HepG2 (cell line): ENCODE results near the gene CD19. TPM values are rescaled to one million over a fixed set of nuclear protein-coding genes. Genes with fewer than 3 reads are reported as not detected.

Experiments
- EED ChIP-seq: sonication (generic); formaldehyde crosslinking; IDR thresholded peaks from 2 replicates; pipeline ENCODE4 v1.5.0; 2020; ENCODE audit warnings: mild to moderate bottlenecking, missing genetic modification reagents
- FOXA3 ChIP-seq: IDR thresholded peaks from 2 replicates; pipeline ENCODE4 v1.6.1; 2016; ENCODE audit warnings: missing genetic modification reagents, missing compliant biosample characterization
- MLLT10 ChIP-seq: sonication (generic); formaldehyde crosslinking; IDR thresholded peaks from 2 replicates; pipeline ENCODE4 v1.4.0; 2020; ENCODE audit warnings: missing genetic modification reagents
- NAIF1 ChIP-seq: sonication (generic); formaldehyde crosslinking; IDR thresholded peaks from 2 replicates; pipeline ENCODE4 v1.5.0; 2020; ENCODE audit warnings: mild to moderate bottlenecking, missing genetic modification reagents, borderline replicate concordance
- RCOR2 ChIP-seq: IDR thresholded peaks from 2 replicates; pipeline ENCODE4 v1.6.1; 2016; ENCODE audit warnings: missing biosample characterization, missing genetic modification reagents
- TCF7L2 ChIP-seq: IDR thresholded peaks from 2 replicates; pipeline ENCODE4 v1.6.1; 2011; ENCODE audit warnings: mild to moderate bottlenecking, low read depth, low read length, moderate library complexity
- ZNF101 ChIP-seq: sonication (generic); formaldehyde crosslinking; IDR thresholded peaks from 2 replicates; pipeline ENCODE4 v1.4.0; 2020; ENCODE audit warnings: mild to moderate bottlenecking, low read depth, missing genetic modification reagents, borderline replicate concordance
- ZNF136 ChIP-seq: sonication (generic); formaldehyde crosslinking; IDR thresholded peaks from 2 replicates; pipeline ENCODE4 v1.8.1; 2022; ENCODE audit warnings: low read depth, mild to moderate bottlenecking, moderate library complexity, missing genetic modification reagents
- ZNF256 ChIP-seq: sonication (generic); formaldehyde crosslinking; conservative IDR thresholded peaks from 2 replicates; pipeline ENCODE4 v1.4.0; 2020; ENCODE audit warnings: missing genetic modification reagents
- ZNF441 ChIP-seq: sonication (generic); formaldehyde crosslinking; IDR thresholded peaks from 2 replicates; pipeline ENCODE4 v1.7.0; 2021; ENCODE audit warnings: missing genetic modification reagents, borderline replicate concordance
- ZSCAN12 ChIP-seq: sonication (generic); formaldehyde crosslinking; IDR thresholded peaks from 2 replicates; pipeline ENCODE4 v1.9.0; 2021; ENCODE audit warnings: mild to moderate bottlenecking, missing genetic modification reagents
- polyA plus RNA-seq, 8 experiments: library from polyadenylated mRNA; depleted of rRNA in 3 of 8; stranded (reverse) in 7 of 8; unstranded in 1 of 8; fragments of >200 nt; fragmentation: Illumina TruSeq in 4 of 8; extraction: Trizol in 4 of 8; gene quantifications; 2 replicates each; pipeline versions ENCODE4 v1.2.1 to v1.2.3, GENCODE V29; 2011 to 2016; ENCODE audit warnings: low read depth in 4 of 8, missing spikeins in 1 of 8, mixed read lengths in 1 of 8; ENCODE audit not compliant: insufficient read depth in 1 of 8
- total RNA-seq, 5 experiments: library from RNA; depleted of rRNA; stranded (reverse); fragments of >200 nt; fragmentation: Illumina TruSeq; extraction: Trizol; gene quantifications; 2 replicates each; pipeline ENCODE4 v1.2.3, GENCODE V29; 2016; ENCODE audit warnings: low read depth in 1 of 5
- TF ChIP-seq, protein P1 (sequence below): sonication (generic); formaldehyde crosslinking; IDR thresholded peaks from 2 replicates; pipeline ENCODE4 v1.4.0; 2020; ENCODE audit warnings: missing genetic modification reagents
- TF ChIP-seq, protein P2 (sequence below): sonication (generic); formaldehyde crosslinking; IDR thresholded peaks from 2 replicates; pipeline ENCODE4 v1.4.0; 2020; ENCODE audit warnings: missing genetic modification reagents
- TF ChIP-seq, protein P3 (sequence below): sonication (generic); formaldehyde crosslinking; conservative IDR thresholded peaks from 2 replicates; pipeline ENCODE4 v1.4.0; 2020; ENCODE audit warnings: mild to moderate bottlenecking, missing genetic modification reagents, moderate library complexity
- TF ChIP-seq, protein P4 (sequence below): sonication (generic); formaldehyde crosslinking; IDR thresholded peaks from 2 replicates; pipeline ENCODE4 v1.5.1; 2020; ENCODE audit warnings: missing genetic modification reagents, mild to moderate bottlenecking, borderline replicate concordance
- TF ChIP-seq, protein P5 (sequence below): sonication (generic); formaldehyde crosslinking; IDR thresholded peaks from 2 replicates; pipeline ENCODE4 v1.4.0; 2020; ENCODE audit warnings: mild to moderate bottlenecking, low read depth, missing genetic modification reagents
- TF ChIP-seq, protein P6 (sequence below): sonication (generic); formaldehyde crosslinking; IDR thresholded peaks from 2 replicates; pipeline ENCODE4 v1.5.0; 2020; ENCODE audit warnings: missing genetic modification reagents, mild to moderate bottlenecking, borderline replicate concordance

CD19 gene
- total and polyA plus RNA-seq, 2 of the 13 experiments (the other 11 are each of a cell fraction or from before 2014, with no cell fraction given) = 0.55 to 1.1 TPM

DNA sequence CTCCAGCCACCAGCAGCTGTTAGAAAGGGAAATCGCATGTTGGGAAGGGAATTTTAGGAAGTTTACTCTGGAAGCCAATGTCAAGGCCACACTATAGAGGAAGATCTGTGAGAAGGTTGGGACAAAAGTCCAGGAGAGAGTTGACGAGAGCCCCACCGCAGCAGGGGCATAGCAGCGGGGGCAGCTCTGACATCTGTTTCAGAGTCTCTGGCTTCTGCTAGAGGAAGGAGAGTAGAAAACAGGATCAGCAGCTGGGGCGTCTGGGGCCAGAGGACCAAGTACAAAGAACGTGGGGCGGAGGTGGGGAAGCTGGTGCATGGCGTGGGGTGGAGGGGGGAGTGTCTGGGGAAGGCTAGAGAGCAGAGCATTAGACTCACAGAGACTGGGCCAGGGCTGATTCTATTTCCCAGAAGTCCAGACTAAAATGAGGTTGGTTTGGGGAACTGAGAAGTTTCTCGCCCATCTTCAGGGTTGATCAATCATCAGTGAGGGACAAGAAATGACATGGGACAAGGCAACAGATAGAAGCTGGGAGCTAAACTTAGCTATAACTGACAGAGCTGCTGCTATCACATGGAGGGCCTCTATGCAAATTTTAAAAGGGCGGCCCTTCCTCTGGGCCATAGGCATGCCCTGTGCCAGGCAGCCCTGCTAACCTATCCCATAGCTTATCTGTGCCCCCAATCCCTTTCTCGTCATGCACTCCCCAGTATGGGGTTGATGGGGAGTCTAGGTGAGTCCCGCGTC, 7.9 kb upstream of the CD19 start (continued):
- TF ChIP-seq, protein P1, sequence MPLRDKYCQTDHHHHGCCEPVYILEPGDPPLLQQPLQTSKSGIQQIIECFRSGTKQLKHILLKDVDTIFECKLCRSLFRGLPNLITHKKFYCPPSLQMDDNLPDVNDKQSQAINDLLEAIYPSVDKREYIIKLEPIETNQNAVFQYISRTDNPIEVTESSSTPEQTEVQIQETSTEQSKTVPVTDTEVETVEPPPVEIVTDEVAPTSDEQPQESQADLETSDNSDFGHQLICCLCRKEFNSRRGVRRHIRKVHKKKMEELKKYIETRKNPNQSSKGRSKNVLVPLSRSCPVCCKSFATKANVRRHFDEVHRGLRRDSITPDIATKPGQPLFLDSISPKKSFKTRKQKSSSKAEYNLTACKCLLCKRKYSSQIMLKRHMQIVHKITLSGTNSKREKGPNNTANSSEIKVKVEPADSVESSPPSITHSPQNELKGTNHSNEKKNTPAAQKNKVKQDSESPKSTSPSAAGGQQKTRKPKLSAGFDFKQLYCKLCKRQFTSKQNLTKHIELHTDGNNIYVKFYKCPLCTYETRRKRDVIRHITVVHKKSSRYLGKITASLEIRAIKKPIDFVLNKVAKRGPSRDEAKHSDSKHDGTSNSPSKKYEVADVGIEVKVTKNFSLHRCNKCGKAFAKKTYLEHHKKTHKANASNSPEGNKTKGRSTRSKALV = no peak
- TF ChIP-seq NAIF1 (CRISPR knock-in tag) (no peak), ZNF136 (no peak), ZNF441 (CRISPR knock-in tag) (no peak), ZNF256 (no peak), TCF7L2 (no peak), MLLT10 (no peak), RCOR2 (no peak), ZSCAN12 (CRISPR knock-in tag) (no peak), ZNF101 (CRISPR knock-in tag) (no peak), FOXA3 (peak; percentile 69; the same call in 1 of the 2 replicates), EED (CRISPR knock-in tag) (no peak)
- TF ChIP-seq, protein P2, sequence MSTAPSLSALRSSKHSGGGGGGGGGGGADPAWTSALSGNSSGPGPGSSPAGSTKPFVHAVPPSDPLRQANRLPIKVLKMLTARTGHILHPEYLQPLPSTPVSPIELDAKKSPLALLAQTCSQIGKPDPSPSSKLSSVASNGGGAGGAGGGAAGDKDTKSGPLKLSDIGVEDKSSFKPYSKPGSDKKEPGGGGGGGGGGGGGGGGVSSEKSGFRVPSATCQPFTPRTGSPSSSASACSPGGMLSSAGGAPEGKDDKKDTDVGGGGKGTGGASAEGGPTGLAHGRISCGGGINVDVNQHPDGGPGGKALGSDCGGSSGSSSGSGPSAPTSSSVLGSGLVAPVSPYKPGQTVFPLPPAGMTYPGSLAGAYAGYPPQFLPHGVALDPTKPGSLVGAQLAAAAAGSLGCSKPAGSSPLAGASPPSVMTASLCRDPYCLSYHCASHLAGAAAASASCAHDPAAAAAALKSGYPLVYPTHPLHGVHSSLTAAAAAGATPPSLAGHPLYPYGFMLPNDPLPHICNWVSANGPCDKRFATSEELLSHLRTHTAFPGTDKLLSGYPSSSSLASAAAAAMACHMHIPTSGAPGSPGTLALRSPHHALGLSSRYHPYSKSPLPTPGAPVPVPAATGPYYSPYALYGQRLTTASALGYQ (CRISPR knock-in tag) = peak; percentile 76; the same call in 1 of the 2 replicates
- TF ChIP-seq, protein P3, sequence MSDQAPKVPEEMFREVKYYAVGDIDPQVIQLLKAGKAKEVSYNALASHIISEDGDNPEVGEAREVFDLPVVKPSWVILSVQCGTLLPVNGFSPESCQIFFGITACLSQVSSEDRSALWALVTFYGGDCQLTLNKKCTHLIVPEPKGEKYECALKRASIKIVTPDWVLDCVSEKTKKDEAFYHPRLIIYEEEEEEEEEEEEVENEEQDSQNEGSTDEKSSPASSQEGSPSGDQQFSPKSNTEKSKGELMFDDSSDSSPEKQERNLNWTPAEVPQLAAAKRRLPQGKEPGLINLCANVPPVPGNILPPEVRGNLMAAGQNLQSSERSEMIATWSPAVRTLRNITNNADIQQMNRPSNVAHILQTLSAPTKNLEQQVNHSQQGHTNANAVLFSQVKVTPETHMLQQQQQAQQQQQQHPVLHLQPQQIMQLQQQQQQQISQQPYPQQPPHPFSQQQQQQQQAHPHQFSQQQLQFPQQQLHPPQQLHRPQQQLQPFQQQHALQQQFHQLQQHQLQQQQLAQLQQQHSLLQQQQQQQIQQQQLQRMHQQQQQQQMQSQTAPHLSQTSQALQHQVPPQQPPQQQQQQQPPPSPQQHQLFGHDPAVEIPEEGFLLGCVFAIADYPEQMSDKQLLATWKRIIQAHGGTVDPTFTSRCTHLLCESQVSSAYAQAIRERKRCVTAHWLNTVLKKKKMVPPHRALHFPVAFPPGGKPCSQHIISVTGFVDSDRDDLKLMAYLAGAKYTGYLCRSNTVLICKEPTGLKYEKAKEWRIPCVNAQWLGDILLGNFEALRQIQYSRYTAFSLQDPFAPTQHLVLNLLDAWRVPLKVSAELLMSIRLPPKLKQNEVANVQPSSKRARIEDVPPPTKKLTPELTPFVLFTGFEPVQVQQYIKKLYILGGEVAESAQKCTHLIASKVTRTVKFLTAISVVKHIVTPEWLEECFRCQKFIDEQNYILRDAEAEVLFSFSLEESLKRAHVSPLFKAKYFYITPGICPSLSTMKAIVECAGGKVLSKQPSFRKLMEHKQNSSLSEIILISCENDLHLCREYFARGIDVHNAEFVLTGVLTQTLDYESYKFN (CRISPR knock-in tag) = peak; percentile 92
- TF ChIP-seq, protein P4, sequence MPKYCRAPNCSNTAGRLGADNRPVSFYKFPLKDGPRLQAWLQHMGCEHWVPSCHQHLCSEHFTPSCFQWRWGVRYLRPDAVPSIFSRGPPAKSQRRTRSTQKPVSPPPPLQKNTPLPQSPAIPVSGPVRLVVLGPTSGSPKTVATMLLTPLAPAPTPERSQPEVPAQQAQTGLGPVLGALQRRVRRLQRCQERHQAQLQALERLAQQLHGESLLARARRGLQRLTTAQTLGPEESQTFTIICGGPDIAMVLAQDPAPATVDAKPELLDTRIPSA (CRISPR knock-in tag) = no peak
- TF ChIP-seq, protein P5, sequence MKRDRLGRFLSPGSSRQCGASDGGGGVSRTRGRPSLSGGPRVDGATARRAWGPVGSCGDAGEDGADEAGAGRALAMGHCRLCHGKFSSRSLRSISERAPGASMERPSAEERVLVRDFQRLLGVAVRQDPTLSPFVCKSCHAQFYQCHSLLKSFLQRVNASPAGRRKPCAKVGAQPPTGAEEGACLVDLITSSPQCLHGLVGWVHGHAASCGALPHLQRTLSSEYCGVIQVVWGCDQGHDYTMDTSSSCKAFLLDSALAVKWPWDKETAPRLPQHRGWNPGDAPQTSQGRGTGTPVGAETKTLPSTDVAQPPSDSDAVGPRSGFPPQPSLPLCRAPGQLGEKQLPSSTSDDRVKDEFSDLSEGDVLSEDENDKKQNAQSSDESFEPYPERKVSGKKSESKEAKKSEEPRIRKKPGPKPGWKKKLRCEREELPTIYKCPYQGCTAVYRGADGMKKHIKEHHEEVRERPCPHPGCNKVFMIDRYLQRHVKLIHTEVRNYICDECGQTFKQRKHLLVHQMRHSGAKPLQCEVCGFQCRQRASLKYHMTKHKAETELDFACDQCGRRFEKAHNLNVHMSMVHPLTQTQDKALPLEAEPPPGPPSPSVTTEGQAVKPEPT = no peak
- TF ChIP-seq, protein P6, sequence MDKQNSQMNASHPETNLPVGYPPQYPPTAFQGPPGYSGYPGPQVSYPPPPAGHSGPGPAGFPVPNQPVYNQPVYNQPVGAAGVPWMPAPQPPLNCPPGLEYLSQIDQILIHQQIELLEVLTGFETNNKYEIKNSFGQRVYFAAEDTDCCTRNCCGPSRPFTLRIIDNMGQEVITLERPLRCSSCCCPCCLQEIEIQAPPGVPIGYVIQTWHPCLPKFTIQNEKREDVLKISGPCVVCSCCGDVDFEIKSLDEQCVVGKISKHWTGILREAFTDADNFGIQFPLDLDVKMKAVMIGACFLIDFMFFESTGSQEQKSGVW (CRISPR knock-in tag) = no peak
